ENCODE data around the gene SCARF2. TPM values are rescaled to one million over a fixed set of nuclear protein-coding genes. Genes with fewer than 3 reads are reported as not detected.

The SCARF2 gene
- total and polyA plus RNA-seq, 2 donors (not counting 1 experiment from before 2014, with no cell fraction given), result 0.86 to 1.3 TPM

- Histone ChIP-seq H3K4me2 (replicated peaks; ENCODE audit: low read depth, low read length, poor library complexity, severe bottlenecking) (no peak overlapping the region), H3K4me3 (ENCODE audit: control extremely low read depth in 1 of 5, extremely low read depth in 1 of 5, insufficient read depth in 1 of 5, low read depth in 2 of 5, low read length in 4 of 5) (no peak overlapping the region), H2AFZ (ENCODE audit: insufficient read depth, low read depth, low read length, poor library complexity, severe bottlenecking) (no peak overlapping the region), H4K20me1 (ENCODE audit: control insufficient read depth, insufficient read depth, low read length, poor library complexity, severe bottlenecking) (no peaks in the 10 kb centered on the region), H3K9me3 (ENCODE audit: control extremely low read depth in 1 of 3, control insufficient read depth in 2 of 3, insufficient read depth in 1 of 3, low read length in 2 of 3) (no peaks in the 10 kb centered on the region), H3K9ac (ENCODE audit: low read length) (no peak overlapping the region), H3K27ac (ENCODE audit: low read length in 2 of 2) (no peak overlapping the region), H3K79me2 (ENCODE audit: control insufficient read depth, insufficient read depth, low read length) (peaks cover 45% of the 10 kb centered on the region), H3K36me3 (replicated peaks in 1 of 2; ENCODE audit: control extremely low read depth in 1 of 2, control insufficient read depth in 1 of 2, extremely low read depth in 1 of 2, insufficient read depth in 2 of 2, low read length in 1 of 2) (peaks cover 0 to 23% of the 10 kb centered on the region in 2 experiments), H3K4me1 (ENCODE audit: control insufficient read depth in 2 of 2, insufficient read depth in 2 of 2, low read length in 2 of 2) (peaks cover 14 to 16% of the 10 kb centered on the region in 2 donors), H3K27me3 (replicated peaks in 1 of 4; ENCODE audit: control extremely low read depth in 1 of 4, control insufficient read depth in 3 of 4, insufficient read depth in 4 of 4, low read length in 3 of 4) (no peaks in the 10 kb centered on the region)
- Mint-ChIP-seq H3K4me1 (peaks cover 26% of the 10 kb centered on the region), H3K27ac (no peak overlapping the region), H3K27me3 (no peaks in the 10 kb centered on the region), H3K4me3 (no peak overlapping the region), H3K9me3 (ENCODE audit: insufficient read depth) (no peaks in the 10 kb centered on the region)
- ATAC-seq (ENCODE audit: low read depth), result no peak
- TF ChIP-seq EZH2 (IDR thresholded peaks at IDR 0.05; ENCODE audit: borderline replicate concordance, insufficient read depth, low read depth, low read length, poor library complexity, severe bottlenecking), result no peak
- TF ChIP-seq CTCF (IDR thresholded peaks at IDR 0.05), result no peak
- ChIA-PET CTCF (interaction anchor here (0.5 to 3.4 kb wide), 5 partner anchors 7 to 169 kb away, joined by 3 to 96 read pairs (median 7); no protein-coding TSS in a partner anchor), POLR2A (interaction anchor here (0.7 kb wide), 1 partner anchor 13 kb away, joined by 3 read pairs; no protein-coding TSS in a partner anchor)
- intact Hi-C loops (cut with micrococcal nuclease), result no loop called here
- DNase-seq, result no peak
- WGBS (ENCODE audit: insufficient coverage), result 96% methylated on average over 13 of the region's 15 CpGs
Observed at GRCh38 chr22:20457506-20458240, 20.0 kb upstream of the SCARF2 start.

GRCh38 chr22:20456722-20457076 is 19.1 kb upstream of the SCARF2 start:
- Mint-ChIP-seq H3K27me3 (no peaks in the 10 kb centered on the region), H3K4me3 (no peak overlapping the region)

More at GRCh38 chr22:20456722-20457076, 19.1 kb upstream of the SCARF2 start:
- Histone ChIP-seq H4K20me1 (ENCODE audit: control insufficient read depth, insufficient read depth, low read length, poor library complexity, severe bottlenecking) (no peaks in the 10 kb centered on the region), H3K79me2 (ENCODE audit: control insufficient read depth, insufficient read depth, low read length) (peaks cover 38% of the 10 kb centered on the region), H2AFZ (ENCODE audit: insufficient read depth, low read depth, low read length, poor library complexity, severe bottlenecking) (peak overlapping the region; percentile 6), H3K36me3 (replicated peaks in 1 of 2; ENCODE audit: control extremely low read depth in 1 of 2, control insufficient read depth in 1 of 2, extremely low read depth in 1 of 2, insufficient read depth in 2 of 2, low read length in 1 of 2) (peaks cover 0 to 25% of the 10 kb centered on the region in 2 experiments), H3K27me3 (replicated peaks in 1 of 4; ENCODE audit: control extremely low read depth in 1 of 4, control insufficient read depth in 3 of 4, insufficient read depth in 4 of 4, low read length in 3 of 4) (no peaks in the 10 kb centered on the region), H3K4me1 (ENCODE audit: control insufficient read depth in 2 of 2, insufficient read depth in 2 of 2, low read length in 2 of 2) (peaks cover 10% of the 10 kb centered on the region in 2 donors), H3K4me3 (ENCODE audit: control extremely low read depth in 1 of 5, extremely low read depth in 1 of 5, insufficient read depth in 1 of 5, low read depth in 2 of 5, low read length in 4 of 5) (no peak overlapping the region), H3K9me3 (ENCODE audit: control extremely low read depth in 1 of 3, control insufficient read depth in 2 of 3, insufficient read depth in 1 of 3, low read length in 2 of 3) (no peaks in the 10 kb centered on the region), H3K9ac (ENCODE audit: low read length) (no peak overlapping the region), H3K4me2 (replicated peaks; ENCODE audit: low read depth, low read length, poor library complexity, severe bottlenecking) (peak overlapping the region; percentile 29), H3K27ac (ENCODE audit: low read length in 2 of 2) (no peak overlapping the region)
- ChIA-PET CTCF (interaction anchor here (0.6 to 3.7 kb wide), 20 partner anchors 8 to 79 kb away, joined by 3 to 96 read pairs (median 4); partner anchors contain the start of genes MED15 and ZNF74), POLR2A (interaction anchor here (1.2 kb wide), 1 partner anchor 38 kb away, joined by 5 read pairs; no protein-coding TSS in a partner anchor)
- TF ChIP-seq CTCF (IDR thresholded peaks at IDR 0.05) (no peak), EZH2 (IDR thresholded peaks at IDR 0.05; ENCODE audit: borderline replicate concordance, insufficient read depth, low read depth, low read length, poor library complexity, severe bottlenecking) (no peak)
- Mint-ChIP-seq H3K27ac (peak overlapping the region; percentile 59), H3K9me3 (ENCODE audit: insufficient read depth) (no peaks in the 10 kb centered on the region), H3K4me1 (peaks cover 22% of the 10 kb centered on the region)
- no peak for DNase-seq
- WGBS (ENCODE audit: insufficient coverage), result 94% methylated on average over 3 of the region's 3 CpGs
- ATAC-seq (ENCODE audit: low read depth), result no peak
- intact Hi-C loops (cut with micrococcal nuclease), result loop anchor here (1.0 kb wide), 2 partner anchors 25 to 38 kb away; no protein-coding TSS in a partner anchor

Measured in B cell (primary cell).